ENCODE data around the gene CCL22.

- TF ChIP-seq EZH2 (optimal IDR thresholded peaks at IDR 0.05; ENCODE audit: low read depth, low read length) (no peak), CTCF (IDR thresholded peaks at IDR 0.05; ENCODE audit: low read length) (no peak)
Observed at GRCh38 chr16:57372372-57373116, 14.0 kb downstream of the CCL22 start, which contains the start of gene CX3CL1.

Data from MM.1S (cell line).